HepG2 (cell line): ENCODE data around the gene NIP7. TPM values are rescaled to one million over a fixed set of nuclear protein-coding genes. Genes with fewer than 3 reads are reported as not detected.

Experiments used
- HOXD1 ChIP-seq: sonication (generic); formaldehyde crosslinking; IDR thresholded peaks from 2 replicates; pipeline ENCODE4 v1.5.0; 2020; ENCODE audit warnings: missing genetic modification reagents
- KIAA2018 ChIP-seq: sonication (generic); formaldehyde crosslinking; IDR thresholded peaks from 2 replicates; pipeline ENCODE4 v1.5.0; 2020; ENCODE audit warnings: mild to moderate bottlenecking, missing genetic modification reagents, borderline replicate concordance
- POLR2AphosphoS5 ChIP-seq: IDR thresholded peaks from 2 replicates; pipeline ENCODE4 v1.6.1; 2012; ENCODE audit warnings: low read depth, low read length
- PTBP1 ChIP-seq: fragments of 200-400 bp; formaldehyde crosslinking; IDR thresholded peaks from 2 replicates; pipeline ENCODE4 v1.6.1; 2018; ENCODE audit warnings: low read length, low read depth; ENCODE audit not compliant: poor library complexity, severe bottlenecking
- RXRA ChIP-seq: sonication (generic); formaldehyde crosslinking; IDR thresholded peaks from 2 replicates; pipeline ENCODE4 v1.5.1; 2020; ENCODE audit warnings: missing genetic modification reagents
- SAFB2 ChIP-seq: sonication (generic); formaldehyde crosslinking; IDR thresholded peaks from 2 replicates; pipeline ENCODE4 v1.5.1; 2020; ENCODE audit warnings: missing genetic modification reagents, low read depth, mild to moderate bottlenecking, borderline replicate concordance
- TAF1 ChIP-seq: sonication (generic); formaldehyde crosslinking; IDR thresholded peaks from 2 replicates; pipeline ENCODE4 v1.4.0; 2020; ENCODE audit warnings: missing genetic modification reagents
- TCF7 ChIP-seq: sonication (generic); IDR thresholded peaks from 2 replicates; pipeline ENCODE4 v1.6.1; 2016; ENCODE audit warnings: antibody characterized with exemption, low read depth
- ZFY ChIP-seq: sonication (generic); formaldehyde crosslinking; IDR thresholded peaks from 2 replicates; pipeline ENCODE4 v1.4.0; 2020; ENCODE audit warnings: missing genetic modification reagents
- ZKSCAN1 ChIP-seq: fragments of 150-350 bp; IDR thresholded peaks from 2 replicates; pipeline ENCODE4 v1.6.1; 2014; ENCODE audit warnings: low read length
- ZNF205 ChIP-seq: IDR thresholded peaks from 2 replicates; pipeline ENCODE4 v1.6.1; 2018; ENCODE audit warnings: missing biosample characterization, missing genetic modification reagents
- ZNF335 ChIP-seq: sonication (generic); formaldehyde crosslinking; IDR thresholded peaks from 2 replicates; pipeline ENCODE4 v1.4.0; 2020; ENCODE audit warnings: missing genetic modification reagents
- ZNF343 ChIP-seq: sonication (generic); formaldehyde crosslinking; IDR thresholded peaks from 2 replicates; pipeline ENCODE4 v1.4.0; 2020; ENCODE audit warnings: mild to moderate bottlenecking, missing genetic modification reagents
- ZNF510 ChIP-seq: sonication (generic); formaldehyde crosslinking; IDR thresholded peaks from 2 replicates; pipeline ENCODE4 v1.4.0; 2020; ENCODE audit warnings: low read depth, mild to moderate bottlenecking, missing genetic modification reagents
- ZNF7 ChIP-seq: IDR thresholded peaks from 2 replicates; pipeline ENCODE4 v1.6.1; 2016; ENCODE audit warnings: missing biosample characterization, missing genetic modification reagents
- polyA plus RNA-seq, 8 experiments: library from polyadenylated mRNA; depleted of rRNA in 3 of 8; stranded (reverse) in 7 of 8; unstranded in 1 of 8; fragments of >200 nt; fragmentation: Illumina TruSeq in 4 of 8; extraction: Trizol in 4 of 8; gene quantifications; 2 replicates each; pipeline versions ENCODE4 v1.2.1 to v1.2.3, GENCODE V29; 2011 to 2016; ENCODE audit warnings: low read depth in 4 of 8, missing spikeins in 1 of 8, mixed read lengths in 1 of 8; ENCODE audit not compliant: insufficient read depth in 1 of 8
- total RNA-seq, 5 experiments: library from RNA; depleted of rRNA; stranded (reverse); fragments of >200 nt; fragmentation: Illumina TruSeq; extraction: Trizol; gene quantifications; 2 replicates each; pipeline ENCODE4 v1.2.3, GENCODE V29; 2016; ENCODE audit warnings: low read depth in 1 of 5
- TF ChIP-seq, protein P1 (sequence below): sonication (generic); formaldehyde crosslinking; IDR thresholded peaks from 2 replicates; pipeline ENCODE4 v1.5.1; 2020; ENCODE audit warnings: mild to moderate bottlenecking, missing genetic modification reagents, borderline replicate concordance

NIP7 gene
- total and polyA plus RNA-seq, 2 of the 13 experiments (the other 11 are each of a cell fraction or from before 2014, with no cell fraction given): 15.3 to 114 TPM

GRCh38 chr16:69330286-69331109, 9.1 kb upstream of the NIP7 start, which contains the start of gene PDF (continued):
- TF ChIP-seq ZNF205: peak; percentile 80; the same call in 1 of the 2 replicates
- TF ChIP-seq ZNF7 (CRISPR knock-in tag): no peak
- TF ChIP-seq ZFY (CRISPR knock-in tag): peak; percentile 92
- no peak for TF ChIP-seq ZNF335 (CRISPR knock-in tag)
- TF ChIP-seq ZNF510: no peak
- peak; percentile 92 for TF ChIP-seq HOXD1
- no peak for TF ChIP-seq ZKSCAN1
- peak; percentile 92; the same call in 1 of the 2 replicates for TF ChIP-seq KIAA2018 (CRISPR knock-in tag)
- TF ChIP-seq TCF7: no peak
- peak; percentile 93 for TF ChIP-seq POLR2AphosphoS5
- peak; percentile 80 for TF ChIP-seq RXRA (CRISPR knock-in tag)
- TF ChIP-seq ZNF343 (CRISPR knock-in tag): no peak
- peak; percentile 92 for TF ChIP-seq TAF1 (CRISPR knock-in tag)
- TF ChIP-seq SAFB2 (CRISPR knock-in tag): peak; percentile 97; the same call in 1 of the 2 replicates
- peak; percentile 39 for TF ChIP-seq PTBP1
- TF ChIP-seq, protein P1, sequence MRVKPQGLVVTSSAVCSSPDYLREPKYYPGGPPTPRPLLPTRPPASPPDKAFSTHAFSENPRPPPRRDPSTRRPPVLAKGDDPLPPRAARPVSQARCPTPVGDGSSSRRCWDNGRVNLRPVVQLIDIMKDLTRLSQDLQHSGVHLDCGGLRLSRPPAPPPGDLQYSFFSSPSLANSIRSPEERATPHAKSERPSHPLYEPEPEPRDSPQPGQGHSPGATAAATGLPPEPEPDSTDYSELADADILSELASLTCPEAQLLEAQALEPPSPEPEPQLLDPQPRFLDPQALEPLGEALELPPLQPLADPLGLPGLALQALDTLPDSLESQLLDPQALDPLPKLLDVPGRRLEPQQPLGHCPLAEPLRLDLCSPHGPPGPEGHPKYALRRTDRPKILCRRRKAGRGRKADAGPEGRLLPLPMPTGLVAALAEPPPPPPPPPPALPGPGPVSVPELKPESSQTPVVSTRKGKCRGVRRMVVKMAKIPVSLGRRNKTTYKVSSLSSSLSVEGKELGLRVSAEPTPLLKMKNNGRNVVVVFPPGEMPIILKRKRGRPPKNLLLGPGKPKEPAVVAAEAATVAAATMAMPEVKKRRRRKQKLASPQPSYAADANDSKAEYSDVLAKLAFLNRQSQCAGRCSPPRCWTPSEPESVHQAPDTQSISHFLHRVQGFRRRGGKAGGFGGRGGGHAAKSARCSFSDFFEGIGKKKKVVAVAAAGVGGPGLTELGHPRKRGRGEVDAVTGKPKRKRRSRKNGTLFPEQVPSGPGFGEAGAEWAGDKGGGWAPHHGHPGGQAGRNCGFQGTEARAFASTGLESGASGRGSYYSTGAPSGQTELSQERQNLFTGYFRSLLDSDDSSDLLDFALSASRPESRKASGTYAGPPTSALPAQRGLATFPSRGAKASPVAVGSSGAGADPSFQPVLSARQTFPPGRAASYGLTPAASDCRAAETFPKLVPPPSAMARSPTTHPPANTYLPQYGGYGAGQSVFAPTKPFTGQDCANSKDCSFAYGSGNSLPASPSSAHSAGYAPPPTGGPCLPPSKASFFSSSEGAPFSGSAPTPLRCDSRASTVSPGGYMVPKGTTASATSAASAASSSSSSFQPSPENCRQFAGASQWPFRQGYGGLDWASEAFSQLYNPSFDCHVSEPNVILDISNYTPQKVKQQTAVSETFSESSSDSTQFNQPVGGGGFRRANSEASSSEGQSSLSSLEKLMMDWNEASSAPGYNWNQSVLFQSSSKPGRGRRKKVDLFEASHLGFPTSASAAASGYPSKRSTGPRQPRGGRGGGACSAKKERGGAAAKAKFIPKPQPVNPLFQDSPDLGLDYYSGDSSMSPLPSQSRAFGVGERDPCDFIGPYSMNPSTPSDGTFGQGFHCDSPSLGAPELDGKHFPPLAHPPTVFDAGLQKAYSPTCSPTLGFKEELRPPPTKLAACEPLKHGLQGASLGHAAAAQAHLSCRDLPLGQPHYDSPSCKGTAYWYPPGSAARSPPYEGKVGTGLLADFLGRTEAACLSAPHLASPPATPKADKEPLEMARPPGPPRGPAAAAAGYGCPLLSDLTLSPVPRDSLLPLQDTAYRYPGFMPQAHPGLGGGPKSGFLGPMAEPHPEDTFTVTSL (CRISPR knock-in tag): no peak; the same call in 1 of the 2 replicates
